ENCODE measurements around the gene CLK2. TPM values are rescaled to one million over a fixed set of nuclear protein-coding genes. Genes with fewer than 3 reads are reported as not detected.
A peak's percentile ranks its signal among the peaks of the same experiment; 100 is the strongest.

The CLK2 gene
- total and polyA plus RNA-seq, 2 of the 13 experiments (the other 11 are each of a cell fraction or from before 2014, with no cell fraction given) = 20.1 to 73.5 TPM

- TF ChIP-seq SOX13 (IDR thresholded peaks at IDR 0.05) (no peak), SOX13 (CRISPR knock-in tag; conservative IDR thresholded peaks at IDR 0.05 in 1 of 2, IDR thresholded peaks at IDR 0.05 in 1 of 2) (no peak), CBX2 (IDR thresholded peaks at IDR 0.05; ENCODE audit: low read depth, low read length) (no peak), CBX2 (CRISPR knock-in tag; IDR thresholded peaks at IDR 0.05; ENCODE audit: low read depth) (no peak), FIP1L1 (IDR thresholded peaks at IDR 0.05; ENCODE audit: borderline replicate concordance, insufficient read depth, low read depth, low read length) (no peak), SNAI1 (CRISPR knock-in tag; IDR thresholded peaks at IDR 0.05; ENCODE audit: borderline replicate concordance) (0 out of 2 replicates have a peak, but pooled peaks have one; percentile 52), NFE2L1 (CRISPR knock-in tag; IDR thresholded peaks at IDR 0.05; ENCODE audit: borderline replicate concordance) (no peak), MZF1 (CRISPR knock-in tag; IDR thresholded peaks at IDR 0.05; ENCODE audit: borderline replicate concordance) (no peak), ATM (IDR thresholded peaks at IDR 0.05; ENCODE audit: borderline replicate concordance) (no peak), ZNF235 (CRISPR knock-in tag; IDR thresholded peaks at IDR 0.05; ENCODE audit: borderline replicate concordance) (no peak), ZNF7 (CRISPR knock-in tag; IDR thresholded peaks at IDR 0.05) (no peak), RELA (CRISPR knock-in tag; IDR thresholded peaks at IDR 0.05) (no peak), ZNF780A (CRISPR knock-in tag; IDR thresholded peaks at IDR 0.05) (no peak), ZNF224 (CRISPR knock-in tag; IDR thresholded peaks at IDR 0.05) (no peak), NCOA1 (CRISPR knock-in tag; IDR thresholded peaks at IDR 0.05) (no peak), ZNF335 (CRISPR knock-in tag; IDR thresholded peaks at IDR 0.05) (peak; percentile 1; the same call in 1 of the 2 replicates), ZNF20 (CRISPR knock-in tag; IDR thresholded peaks at IDR 0.05) (no peak), ZNF3 (CRISPR knock-in tag; IDR thresholded peaks at IDR 0.05) (no peak), U2AF2 (IDR thresholded peaks at IDR 0.05; ENCODE audit: low read depth, low read length) (no peak), HHEX (CRISPR knock-in tag; IDR thresholded peaks at IDR 0.05) (no peak), ZBTB20 (CRISPR knock-in tag; IDR thresholded peaks at IDR 0.05; ENCODE audit: borderline replicate concordance, low read depth) (0 out of 2 replicates have a peak, but pooled peaks have one; percentile 14), KDM5B (CRISPR knock-in tag; IDR thresholded peaks at IDR 0.05; ENCODE audit: borderline replicate concordance) (peak; percentile 74), ZNF251 (CRISPR knock-in tag; IDR thresholded peaks at IDR 0.05) (no peak), ZNF337 (CRISPR knock-in tag; IDR thresholded peaks at IDR 0.05; ENCODE audit: borderline replicate concordance, low read depth) (no peak), RBM22 (optimal IDR thresholded peaks at IDR 0.05; ENCODE audit: low read length) (no peak), ZBTB25 (CRISPR knock-in tag; IDR thresholded peaks at IDR 0.05) (no peak)
- TF ChIP-seq, protein P1, sequence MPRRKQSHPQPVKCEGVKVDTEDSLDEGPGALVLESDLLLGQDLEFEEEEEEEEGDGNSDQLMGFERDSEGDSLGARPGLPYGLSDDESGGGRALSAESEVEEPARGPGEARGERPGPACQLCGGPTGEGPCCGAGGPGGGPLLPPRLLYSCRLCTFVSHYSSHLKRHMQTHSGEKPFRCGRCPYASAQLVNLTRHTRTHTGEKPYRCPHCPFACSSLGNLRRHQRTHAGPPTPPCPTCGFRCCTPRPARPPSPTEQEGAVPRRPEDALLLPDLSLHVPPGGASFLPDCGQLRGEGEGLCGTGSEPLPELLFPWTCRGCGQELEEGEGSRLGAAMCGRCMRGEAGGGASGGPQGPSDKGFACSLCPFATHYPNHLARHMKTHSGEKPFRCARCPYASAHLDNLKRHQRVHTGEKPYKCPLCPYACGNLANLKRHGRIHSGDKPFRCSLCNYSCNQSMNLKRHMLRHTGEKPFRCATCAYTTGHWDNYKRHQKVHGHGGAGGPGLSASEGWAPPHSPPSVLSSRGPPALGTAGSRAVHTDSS (CRISPR knock-in tag; conservative IDR thresholded peaks at IDR 0.05) = no peak
- TF ChIP-seq, protein P2, sequence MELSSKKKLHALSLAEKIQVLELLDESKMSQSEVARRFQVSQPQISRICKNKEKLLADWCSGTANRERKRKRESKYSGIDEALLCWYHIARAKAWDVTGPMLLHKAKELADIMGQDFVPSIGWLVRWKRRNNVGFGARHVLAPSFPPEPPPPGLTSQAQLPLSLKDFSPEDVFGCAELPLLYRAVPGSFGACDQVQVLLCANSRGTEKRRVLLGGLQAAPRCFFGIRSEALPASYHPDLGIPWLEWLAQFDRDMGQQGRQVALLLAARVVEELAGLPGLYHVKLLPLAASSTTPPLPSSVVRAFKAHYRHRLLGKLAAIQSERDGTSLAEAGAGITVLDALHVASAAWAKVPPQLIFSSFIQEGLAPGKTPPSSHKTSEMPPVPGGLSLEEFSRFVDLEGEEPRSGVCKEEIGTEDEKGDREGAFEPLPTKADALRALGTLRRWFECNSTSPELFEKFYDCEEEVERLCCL (CRISPR knock-in tag; IDR thresholded peaks at IDR 0.05; ENCODE audit: borderline replicate concordance) = no peak
Measured at GRCh38 chr1:155272466-155273342, 600 bp downstream of the CLK2 start (continued).

Data from HepG2 (cell line).